ENCODE data around the gene BUD23.
A peak's percentile ranks its signal among the peaks of the same experiment; 100 is the strongest.
"Not testable (repeated sequence)": the region's sequence is repeated elsewhere in the genome, so short reads cannot be mapped to it uniquely, and the experiment has no call there.

Gene BUD23, protein sequence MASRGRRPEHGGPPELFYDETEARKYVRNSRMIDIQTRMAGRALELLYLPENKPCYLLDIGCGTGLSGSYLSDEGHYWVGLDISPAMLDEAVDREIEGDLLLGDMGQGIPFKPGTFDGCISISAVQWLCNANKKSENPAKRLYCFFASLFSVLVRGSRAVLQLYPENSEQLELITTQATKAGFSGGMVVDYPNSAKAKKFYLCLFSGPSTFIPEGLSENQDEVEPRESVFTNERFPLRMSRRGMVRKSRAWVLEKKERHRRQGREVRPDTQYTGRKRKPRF

DNA sequence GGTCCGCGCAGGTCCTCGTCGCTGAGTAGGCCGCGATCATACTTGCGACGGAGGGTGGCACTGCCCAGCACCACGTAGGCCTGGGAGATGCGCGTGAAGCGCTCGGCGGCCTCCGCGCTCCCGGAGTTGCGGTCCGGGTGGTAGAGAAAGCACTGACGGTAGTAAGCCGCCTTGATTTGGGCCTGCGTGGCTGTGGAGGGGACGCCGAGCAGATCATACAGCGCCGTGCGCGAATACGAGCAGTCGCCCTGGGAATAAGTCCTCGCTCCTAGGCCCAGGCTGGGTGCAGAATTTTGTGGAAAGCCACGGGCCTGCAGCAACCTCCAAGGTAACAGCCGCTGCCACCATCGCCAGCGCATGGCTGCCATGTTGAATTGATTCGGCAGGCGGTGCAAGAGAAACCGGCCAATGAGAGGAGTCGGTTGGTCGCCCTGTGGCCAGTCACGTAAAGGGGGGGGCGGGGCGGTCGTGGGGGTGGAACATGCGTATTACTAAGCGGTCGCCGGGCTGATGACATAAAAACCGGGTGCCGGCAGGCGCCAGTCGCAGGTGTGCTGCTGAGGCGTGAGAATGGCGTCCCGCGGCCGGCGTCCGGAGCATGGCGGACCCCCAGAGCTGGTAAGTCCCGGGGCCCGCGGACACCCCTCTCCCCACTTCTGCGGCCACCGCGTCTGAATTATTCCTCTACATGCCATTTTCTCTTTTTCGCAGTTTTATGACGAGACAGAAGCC lies at the start of gene BUD23, which contains the start of gene DNAJC30:
Gene BUD23, plus strand, starts transcription at position 542 of the 732 bp plus-strand sequence. Its CDS starts 29 bp downstream, at position 571.
Gene DNAJC30, minus strand, starts transcription at position 398 of the 732 bp plus-strand sequence. Its CDS starts 30 bp downstream, at position 368.
- DNase-seq (ENCODE audit: low read depth): peak; percentile 91

DNA sequence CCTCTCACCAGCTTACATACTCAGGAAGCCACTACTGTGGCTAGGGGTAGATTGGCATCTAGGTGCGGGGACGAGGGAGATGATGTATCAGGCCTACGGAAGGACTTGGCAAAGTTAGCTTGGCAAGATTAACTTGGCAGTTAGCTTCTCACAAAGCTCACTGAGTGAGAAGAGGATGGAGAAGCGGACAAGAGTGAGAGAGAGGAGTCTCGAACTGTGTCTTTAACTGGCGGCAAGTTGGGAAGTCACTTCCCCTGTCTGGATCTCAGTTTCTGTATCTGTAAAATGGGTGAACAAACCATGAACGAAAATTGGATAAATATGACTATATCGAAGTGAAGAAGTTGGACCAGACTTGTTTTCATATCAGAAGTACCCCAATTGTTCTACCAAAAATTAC lies 49.6 kb upstream of the BUD23 start:
- no peak for DNase-seq (ENCODE audit: low read depth)

DNA sequence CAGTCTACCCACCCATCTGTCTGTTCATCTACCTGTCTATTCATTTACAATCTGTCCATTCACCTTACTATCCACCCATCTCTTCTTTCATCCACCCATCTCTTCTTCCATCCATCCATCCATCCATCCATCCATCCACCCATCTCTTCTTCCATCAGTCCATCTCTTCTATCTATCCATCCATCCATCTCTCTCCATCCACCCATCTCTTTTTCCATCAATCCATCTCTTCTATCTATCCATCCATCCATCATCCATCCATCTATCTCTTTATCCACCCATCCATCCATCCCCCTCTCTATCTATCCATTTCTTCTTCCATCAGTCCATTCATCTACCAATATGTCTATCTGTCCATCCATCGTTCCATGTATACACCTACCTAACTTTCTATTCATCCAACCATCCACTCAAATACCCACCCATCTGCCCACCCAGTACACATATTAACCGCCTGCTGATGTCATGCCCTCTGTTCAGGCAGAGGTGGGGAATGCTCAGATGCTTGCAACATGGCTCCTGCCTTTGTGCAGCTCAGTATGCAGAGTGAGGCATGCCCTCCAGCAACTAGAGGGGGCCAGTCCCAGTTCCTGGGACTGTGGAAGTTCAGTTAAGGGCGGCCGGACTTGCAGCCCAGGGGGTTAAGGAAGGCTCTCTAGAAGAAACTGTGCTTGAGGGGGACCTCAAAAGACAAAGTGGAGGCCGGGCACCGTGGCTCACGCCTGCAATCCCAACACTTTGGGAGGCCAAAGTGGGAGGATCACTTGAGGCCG lies 47.8 kb upstream of the BUD23 start:
- no peak for DNase-seq (ENCODE audit: low read depth)

DNA sequence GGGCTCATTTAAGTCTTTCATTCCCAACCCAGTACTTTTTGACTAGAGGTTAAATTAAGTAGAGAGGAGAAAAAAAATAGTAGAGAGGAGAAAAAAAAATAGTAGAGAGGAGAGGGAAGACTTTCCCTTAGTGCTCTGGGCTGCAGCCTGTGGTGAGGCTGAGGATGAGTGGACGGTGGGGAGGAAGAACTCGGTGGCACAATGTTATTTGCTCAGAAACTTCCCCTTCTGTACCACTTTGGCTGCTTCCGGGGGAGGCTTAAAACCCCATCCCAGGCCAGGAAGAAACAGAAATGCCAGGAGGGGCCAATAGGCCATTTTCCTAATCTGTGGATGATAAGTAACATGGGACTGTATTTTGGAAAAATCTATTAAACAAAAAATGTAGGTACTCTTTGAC lies 44.5 kb upstream of the BUD23 start:
- DNase-seq (ENCODE audit: low read depth): no peak

DNA sequence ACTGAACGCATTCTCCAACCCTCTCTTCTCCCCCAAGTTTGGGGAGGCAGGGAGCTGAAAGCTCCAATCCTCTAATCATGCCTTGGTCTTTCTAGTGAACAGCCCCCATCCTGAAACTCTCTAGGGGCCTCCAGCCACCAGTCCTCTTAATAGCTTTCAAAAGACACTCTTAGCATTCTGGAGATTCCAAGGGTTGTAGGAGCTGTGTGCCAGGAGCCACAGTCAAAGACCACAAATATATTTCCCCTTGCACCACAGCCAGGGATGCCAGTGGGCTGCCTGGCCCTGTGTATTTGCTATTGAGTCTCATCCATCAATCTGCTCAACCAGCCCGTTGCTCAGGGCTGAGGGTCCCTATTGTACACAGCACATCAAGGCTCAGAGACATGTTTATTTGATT lies 40.6 kb upstream of the BUD23 start:
- no peak for DNase-seq (ENCODE audit: low read depth)

DNA sequence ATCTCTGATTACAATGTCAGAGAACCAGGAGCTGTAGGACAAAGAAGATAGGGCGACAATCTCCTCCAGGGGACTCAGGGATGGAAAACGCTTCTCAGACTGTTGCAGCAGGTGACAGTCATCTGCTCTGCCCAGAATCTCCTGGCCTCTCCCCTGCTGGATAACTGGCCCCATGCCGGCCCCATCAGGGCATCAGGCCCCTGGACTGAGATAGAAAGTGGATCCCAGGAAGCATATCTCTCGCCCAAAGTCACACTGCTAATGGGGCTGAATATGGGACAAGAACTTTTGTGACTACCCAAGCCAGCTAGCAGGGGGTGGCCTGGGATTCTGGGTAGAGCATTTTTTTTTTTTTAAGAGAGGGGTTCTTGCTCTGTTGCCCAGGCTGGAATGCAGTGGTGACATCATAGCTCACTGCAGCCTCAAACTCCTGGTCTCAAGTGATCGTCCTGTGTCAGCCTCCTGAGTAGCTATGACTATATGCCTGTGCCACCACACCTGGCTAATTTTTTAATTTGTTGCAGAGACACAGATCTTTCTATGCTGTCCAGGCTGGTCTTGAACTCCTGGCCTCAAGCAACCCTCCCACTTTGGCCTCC lies 38.6 kb upstream of the BUD23 start:
- DNase-seq (ENCODE audit: low read depth): no peak

DNA sequence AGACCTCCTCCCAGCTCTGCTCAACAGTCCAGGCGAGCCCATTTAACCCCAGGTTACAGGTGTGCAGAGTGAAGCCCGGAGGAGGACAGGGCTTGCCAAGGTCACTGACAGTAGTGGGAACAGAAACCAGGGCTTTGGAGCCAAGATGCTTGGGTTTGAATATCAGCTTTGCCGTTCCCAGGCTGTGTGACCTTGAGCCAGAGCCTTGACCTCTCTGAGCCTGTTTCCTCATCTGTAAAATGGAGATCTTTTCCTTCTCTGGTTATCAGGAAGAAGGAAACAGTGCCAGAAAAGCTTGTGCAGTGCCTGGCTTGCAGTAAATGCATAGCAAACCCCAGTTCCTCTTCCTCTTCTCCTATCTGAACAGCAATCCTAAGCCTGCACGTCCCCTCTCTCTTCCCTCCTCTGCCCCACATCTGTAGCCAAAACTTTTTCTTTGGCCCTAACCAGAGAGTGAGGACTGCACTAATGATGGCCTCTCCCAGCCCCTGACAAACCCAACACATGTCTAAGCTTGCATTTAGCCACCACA lies 37.7 kb upstream of the BUD23 start:
- DNase-seq (ENCODE audit: low read depth): no peak

DNA sequence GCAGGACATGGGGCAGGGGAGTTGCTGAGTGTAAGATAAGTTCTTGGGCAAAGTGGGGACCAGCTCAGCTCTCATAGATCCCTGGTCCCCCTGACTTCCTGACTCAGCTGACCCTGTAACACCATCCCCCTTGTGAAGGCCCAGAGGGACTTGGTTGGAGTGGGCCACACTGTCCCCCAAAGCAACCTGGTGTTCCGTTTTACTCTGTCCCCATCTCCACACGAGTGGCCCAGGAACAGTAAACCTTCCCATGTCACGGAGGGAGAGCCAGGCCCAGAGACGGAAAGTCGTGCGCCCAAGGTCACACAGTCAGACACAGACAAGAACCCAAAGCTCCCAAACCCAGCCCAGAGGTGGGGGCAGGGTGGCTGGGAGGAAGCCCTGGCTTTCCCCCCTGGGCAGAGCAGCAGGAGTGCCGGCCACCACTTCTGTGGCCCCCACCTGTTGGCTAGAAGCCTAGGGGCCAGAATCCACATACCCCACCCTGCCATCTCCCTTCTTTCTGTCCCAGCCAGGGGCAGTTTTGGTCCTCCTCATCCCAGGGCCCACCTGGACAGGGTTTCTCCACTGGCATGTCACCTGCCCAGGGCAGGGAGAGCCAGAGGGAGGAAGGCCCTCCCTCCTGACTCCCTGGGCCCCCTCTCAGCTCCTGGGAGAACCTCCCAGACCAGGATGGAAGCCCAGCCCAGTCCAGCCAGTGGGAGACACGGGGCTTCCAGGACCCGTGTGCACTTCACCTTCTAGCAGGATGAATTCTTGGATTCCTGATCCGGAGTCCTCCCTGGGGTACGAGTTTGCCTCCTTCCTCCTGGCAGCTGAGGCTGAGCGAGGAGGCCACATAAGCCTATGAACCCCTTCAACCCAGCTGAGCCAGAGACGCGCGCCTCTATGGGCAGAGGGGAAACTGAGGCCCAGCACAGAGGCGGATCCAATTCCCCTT lies 36.3 kb upstream of the BUD23 start:
- no peak for DNase-seq (ENCODE audit: low read depth)

DNA sequence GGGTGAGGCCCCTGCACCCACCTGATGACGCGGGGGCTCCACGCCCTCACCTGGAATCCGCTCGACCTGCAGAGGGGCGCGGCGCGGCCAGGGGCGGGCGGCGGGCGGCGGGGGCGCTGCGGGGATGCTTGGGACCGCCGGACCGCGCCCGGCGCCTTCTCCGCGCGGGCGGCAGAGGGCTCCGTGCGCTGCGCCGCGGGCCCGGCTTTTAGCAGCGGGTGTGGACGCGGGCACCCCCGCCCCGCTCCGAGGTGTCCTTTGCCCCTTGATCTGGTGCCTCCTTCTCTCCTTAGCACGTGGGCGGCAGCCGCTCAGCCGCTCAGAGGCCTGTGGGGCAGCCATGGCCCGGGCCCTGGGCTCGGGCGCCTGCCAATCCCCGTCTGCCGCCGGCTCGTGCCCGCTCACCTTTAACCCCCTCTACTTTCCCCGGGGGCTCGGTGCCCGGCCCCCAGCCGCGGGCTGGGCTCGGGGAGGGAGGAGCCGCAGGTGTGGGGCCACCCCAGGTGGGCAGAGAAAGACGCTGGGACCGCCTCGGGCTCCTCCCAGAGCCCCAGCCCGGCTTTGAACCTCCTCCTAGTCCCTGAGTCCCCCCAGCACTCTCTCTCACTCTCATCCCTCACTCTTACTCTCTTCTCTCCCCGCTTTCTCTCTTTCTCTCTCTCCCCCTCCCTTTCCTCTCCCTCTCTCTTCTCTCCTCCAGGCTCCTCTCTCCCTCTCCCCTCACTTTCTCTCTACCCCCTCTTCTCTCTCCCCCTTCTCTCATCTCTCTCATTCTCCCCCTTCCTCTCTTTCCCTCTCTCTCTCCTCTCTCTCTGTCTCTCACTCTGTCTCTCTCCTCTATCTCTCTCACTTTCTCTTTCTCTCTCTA lies 35.4 kb upstream of the BUD23 start:
- no peak for DNase-seq (ENCODE audit: low read depth)

DNA sequence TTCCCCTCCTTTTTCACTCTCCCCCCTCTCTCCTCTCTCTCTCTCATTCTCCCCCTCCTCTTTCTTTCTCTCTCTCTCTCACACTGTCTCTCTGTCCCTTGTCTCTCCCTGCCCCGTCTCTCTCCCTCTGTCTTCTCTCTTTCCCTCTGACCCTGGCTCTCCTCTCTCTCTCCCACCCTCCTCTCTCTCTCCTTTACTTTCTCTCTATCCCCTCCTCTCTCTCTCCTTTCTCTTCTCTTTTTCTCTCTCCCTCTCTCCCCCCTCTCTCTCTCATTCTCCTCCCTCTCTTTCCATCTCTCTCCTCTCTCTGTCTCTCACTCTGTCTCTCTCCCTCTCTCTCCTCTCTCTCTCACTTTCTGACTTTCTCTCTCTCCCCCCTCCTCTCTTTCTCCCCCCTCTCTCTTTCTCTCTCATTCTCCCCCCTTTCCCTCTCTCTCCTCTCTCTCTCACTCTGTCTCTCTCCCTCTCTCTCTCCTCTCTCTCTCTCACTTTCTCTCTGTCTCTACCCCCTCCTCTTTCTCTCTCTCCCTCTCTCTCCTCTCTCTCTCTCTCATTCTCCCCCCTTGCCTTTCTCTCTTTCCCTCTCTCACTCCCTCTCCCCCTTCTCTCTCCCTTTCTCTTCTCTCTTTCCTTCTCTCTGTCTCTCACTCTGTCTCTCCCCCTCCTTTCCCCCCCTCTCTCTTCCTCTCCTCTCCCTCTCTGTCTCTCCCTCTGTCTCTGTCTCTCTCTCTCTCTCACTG lies 34.6 kb upstream of the BUD23 start:
- no peak for DNase-seq (ENCODE audit: low read depth)

DNA sequence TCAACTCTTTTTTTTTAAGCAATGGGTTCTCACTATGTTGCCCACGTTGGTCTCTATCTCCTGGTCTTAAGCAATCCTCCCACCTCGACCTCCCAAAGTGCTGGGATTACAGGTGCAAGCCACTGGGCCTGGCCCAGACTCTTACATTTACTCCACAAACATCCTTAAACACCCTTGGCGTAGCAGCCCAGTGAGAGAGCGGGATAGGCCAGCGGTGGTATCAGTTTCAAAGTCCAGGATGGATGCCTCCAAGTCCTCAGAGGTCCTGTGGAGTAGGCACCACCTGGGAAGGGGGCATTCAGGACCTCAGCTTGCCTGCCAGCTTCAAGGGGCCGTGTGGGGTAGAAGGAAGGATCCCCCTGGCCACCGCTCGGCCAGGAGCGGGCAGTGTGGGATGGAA lies 33.8 kb upstream of the BUD23 start:
- DNase-seq (ENCODE audit: low read depth): no peak

DNA sequence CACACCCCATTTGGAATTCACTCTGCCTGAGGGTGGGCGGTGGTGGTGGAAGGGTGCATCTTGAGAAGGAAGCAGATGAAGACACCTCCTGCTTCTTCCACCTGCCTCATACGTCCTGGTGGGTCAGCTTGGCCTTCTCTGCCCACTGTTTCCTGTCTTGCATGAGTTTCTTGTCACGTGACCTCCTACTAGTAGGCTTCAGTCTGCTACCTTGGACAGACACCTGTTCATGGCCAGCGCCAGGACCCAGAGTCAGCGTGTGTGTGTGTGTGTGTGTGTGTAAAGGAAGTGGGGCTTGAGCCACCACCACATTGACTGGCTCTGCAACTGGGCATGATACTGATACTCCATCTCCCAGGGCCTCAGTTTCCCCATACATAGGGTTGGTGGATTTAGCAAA lies 32.9 kb upstream of the BUD23 start:
- DNase-seq (ENCODE audit: low read depth): no peak

DNA sequence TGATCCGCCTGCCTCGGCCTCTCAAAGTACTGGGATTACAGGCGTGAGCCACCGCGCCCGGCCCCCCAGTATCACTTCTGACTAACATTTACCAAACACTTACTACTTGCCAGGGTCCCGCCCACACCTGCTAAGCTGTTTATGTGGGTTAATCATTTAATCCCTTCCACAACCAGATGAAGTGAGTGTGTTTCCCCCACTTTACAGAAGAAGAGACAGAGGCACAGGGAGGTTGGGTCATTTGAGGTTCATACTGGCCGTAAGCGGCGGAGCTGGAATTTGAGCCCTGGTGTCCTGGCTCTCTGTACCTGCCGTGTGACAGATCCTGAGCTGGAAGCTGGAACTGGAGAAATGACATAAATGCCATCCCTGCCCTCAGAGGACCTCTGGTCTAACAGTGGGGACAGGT lies 30.9 kb upstream of the BUD23 start:
- no peak for DNase-seq (ENCODE audit: low read depth)

DNA sequence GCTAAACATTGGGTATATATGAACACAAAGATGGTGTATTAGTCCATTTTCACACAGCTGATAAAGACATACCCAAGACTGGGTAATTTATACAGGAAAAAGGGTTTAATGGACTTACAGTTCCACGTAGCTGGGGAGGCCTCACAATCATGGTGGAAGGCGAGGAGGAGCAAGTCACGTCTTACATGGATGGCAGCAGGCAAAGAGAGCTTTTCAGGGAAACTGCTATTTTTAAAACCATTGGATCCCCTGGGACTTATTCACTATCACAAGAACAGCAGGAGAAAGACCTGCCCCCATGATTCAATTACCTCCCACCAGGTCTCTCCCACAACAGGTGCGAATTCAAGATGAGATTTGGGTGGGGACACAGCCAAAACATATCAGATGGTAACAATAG lies 28.1 kb upstream of the BUD23 start:
- DNase-seq (ENCODE audit: low read depth): not testable (repeated sequence)

DNA sequence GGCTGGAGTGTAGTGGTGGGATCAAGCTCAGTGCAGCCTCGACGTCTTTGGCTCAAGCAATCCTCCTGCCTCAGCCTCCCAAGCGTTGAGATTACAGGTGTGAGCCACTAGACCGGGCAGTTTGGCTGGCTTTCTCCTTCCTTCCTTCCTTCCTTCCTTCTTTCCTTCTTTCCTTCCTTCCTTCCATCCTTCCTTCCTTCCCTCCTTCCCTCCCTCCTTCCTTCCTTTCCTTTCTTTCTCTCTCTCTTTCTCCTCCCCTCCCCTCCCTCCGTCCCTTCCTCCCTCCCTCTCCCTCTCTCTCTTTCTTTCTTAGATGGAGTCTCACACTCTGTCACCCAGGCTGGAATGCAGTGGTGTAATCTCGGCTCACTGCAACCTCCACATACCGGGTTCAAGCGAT lies 23.4 kb upstream of the BUD23 start:
- DNase-seq (ENCODE audit: low read depth): no peak

DNA sequence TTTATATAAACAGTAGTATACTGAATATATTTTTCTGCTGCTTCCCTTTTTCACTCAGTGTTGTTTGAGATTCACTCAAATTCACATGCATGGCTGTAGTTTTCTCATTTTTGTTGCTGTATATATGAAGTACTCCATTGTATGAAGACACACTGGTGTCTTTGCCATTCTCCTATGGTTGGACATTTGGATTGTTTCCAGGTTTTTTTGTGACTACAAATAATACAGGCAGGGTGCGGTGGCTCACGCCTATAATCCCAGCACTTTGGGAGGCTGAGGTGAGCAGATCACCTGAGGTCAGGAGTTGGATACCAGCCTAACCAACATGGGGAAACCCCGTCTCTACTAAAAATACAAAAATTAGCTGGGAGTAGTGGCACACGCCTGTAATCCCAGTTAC lies 22.8 kb upstream of the BUD23 start:
- DNase-seq (ENCODE audit: low read depth): not testable (repeated sequence)

DNA sequence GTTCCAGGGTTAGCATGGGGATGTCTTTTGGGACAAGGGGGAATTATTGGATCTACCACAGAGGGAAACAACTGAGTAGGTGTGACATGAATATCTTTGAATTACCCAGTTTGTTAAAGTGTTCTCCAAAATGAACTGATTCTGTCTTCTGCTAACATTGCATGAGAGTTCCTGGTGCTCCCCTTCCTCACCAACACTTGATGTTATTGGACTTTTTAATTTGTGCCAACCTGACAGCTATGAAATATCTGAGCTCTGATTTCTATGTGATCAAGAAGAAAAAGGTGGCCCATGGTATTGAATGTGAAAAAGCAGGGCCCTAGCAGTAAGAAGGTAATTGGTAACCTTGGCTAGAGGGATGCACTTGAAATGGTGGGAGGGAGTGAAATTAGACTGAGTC lies 20.4 kb upstream of the BUD23 start:
- no peak for DNase-seq (ENCODE audit: low read depth)

DNA sequence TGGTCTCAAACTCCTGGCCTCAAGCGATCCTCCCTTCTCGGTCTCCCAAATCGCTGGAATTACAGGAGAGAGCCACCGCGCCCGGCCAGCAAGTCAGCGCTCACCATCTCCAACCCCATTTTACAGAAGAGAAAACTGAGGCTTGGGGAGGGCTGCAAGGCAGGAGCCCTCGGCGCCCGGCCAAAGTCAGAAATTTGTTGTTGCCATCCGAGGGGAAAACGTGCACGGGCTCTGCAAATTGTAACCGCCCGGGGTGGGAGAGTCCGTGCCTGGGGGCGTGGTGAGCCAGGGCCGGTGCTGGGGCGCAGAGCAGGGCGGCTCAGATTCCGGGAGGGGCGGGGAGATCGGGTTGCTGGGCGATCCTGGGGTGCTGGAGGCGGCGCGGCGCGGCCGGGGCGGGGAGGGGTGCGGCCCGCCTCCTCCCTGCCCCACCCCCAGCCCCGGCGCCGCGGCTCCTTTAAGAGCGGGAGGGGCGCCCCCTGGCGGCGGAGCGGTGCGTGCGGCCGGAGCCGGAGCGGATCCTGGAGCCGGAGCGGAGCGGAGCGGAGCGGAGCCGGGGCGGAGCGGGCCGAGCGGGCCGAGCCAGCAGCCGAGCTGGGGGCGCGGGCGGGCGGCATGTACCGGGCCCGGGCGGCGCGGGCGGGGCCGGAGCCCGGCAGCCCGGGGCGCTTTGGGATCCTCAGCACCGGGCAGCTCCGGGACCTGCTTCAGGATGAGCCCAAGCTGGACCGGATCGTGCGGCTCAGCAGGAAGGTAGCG lies 15.9 kb upstream of the BUD23 start, which contains the start of gene VPS37D:
Gene VPS37D, plus strand, starts transcription at position 488 of the 759 bp plus-strand sequence. Its CDS starts 128 bp downstream, at position 616.
- peak; percentile 92 for DNase-seq (ENCODE audit: low read depth)
